Osteoblast (primary cell): ENCODE data around the gene COL6A1. TPM values are rescaled to one million over a fixed set of nuclear protein-coding genes. Genes with fewer than 3 reads are reported as not detected.
"Not testable (repeated sequence)": the region's sequence is repeated elsewhere in the genome, so short reads cannot be mapped to it uniquely, and the experiment has no call there.

Source experiments
- DNase-seq: peaks from one replicate; pipeline ENCODE4 v3.0.0; 2011; ENCODE audit warnings: low spot score, mixed read lengths; ENCODE audit not compliant: insufficient read length; ENCODE audit errors: missing footprints
- H2AFZ ChIP-seq: 2 replicates; pipeline ENCODE4 v1.6.0; 2011; ENCODE audit warnings: mild to moderate bottlenecking, low read length
- H3K27ac ChIP-seq: 2 replicates; pipeline ENCODE4 v1.5.1; 2011; ENCODE audit warnings: mild to moderate bottlenecking, low read depth, low read length, moderate library complexity
- H3K27me3 ChIP-seq: 2 replicates; pipeline ENCODE4 v1.6.0; 2012; ENCODE audit warnings: mild to moderate bottlenecking, control low read depth, inconsistent platforms, low read length, moderate library complexity; ENCODE audit not compliant: insufficient read depth
- H3K36me3 ChIP-seq: 2 replicates; pipeline ENCODE4 v1.5.1; 2011; ENCODE audit warnings: mild to moderate bottlenecking, low read length, control low read depth, moderate library complexity; ENCODE audit not compliant: insufficient read depth
- H3K4me1 ChIP-seq: 2 replicates; pipeline ENCODE4 v1.5.1; 2011; ENCODE audit warnings: mild to moderate bottlenecking, low read length, control low read depth, moderate library complexity; ENCODE audit not compliant: insufficient read depth
- H3K4me2 ChIP-seq: 2 replicates; pipeline ENCODE4 v1.6.0; 2011; ENCODE audit warnings: mild to moderate bottlenecking, low read length; ENCODE audit not compliant: insufficient read depth
- H3K4me3 ChIP-seq: fragments of 200-600 bp; sonication (generic); 3 replicates; pipeline ENCODE4 v1.5.1; 2012; ENCODE audit warnings: mild to moderate bottlenecking, low read length, inconsistent platforms; ENCODE audit not compliant: insufficient read depth
- H3K79me2 ChIP-seq: 2 replicates; pipeline ENCODE4 v1.6.0; 2012; ENCODE audit warnings: mild to moderate bottlenecking, low read length, control low read depth, inconsistent platforms; ENCODE audit not compliant: insufficient read depth
- H3K9me3 ChIP-seq: 2 replicates; pipeline ENCODE4 v1.5.1; 2011; ENCODE audit warnings: low read depth, low read length, control low read depth
- H4K20me1 ChIP-seq: 2 replicates; pipeline ENCODE4 v1.6.0; 2012; ENCODE audit warnings: mild to moderate bottlenecking, low read length, control low read depth; ENCODE audit not compliant: insufficient read depth
- CTCF ChIP-seq: IDR thresholded peaks from 2 replicates; pipeline ENCODE4 v1.5.1; 2011; ENCODE audit warnings: mild to moderate bottlenecking, low read depth, low read length, moderate library complexity; ENCODE audit errors: extremely low read depth
- total RNA-seq: library from RNA; depleted of rRNA; stranded (reverse); fragments of >200 nt; gene quantifications from 2 replicates; pipeline ENCODE4 v1.2.3, GENCODE V29; 2012

The COL6A1 gene
- total RNA-seq, 1 donor: 1,612 TPM

- TF ChIP-seq CTCF: no peak
- Histone ChIP-seq H3K9me3 (no peaks in the 10 kb centered on the region), H3K79me2 (no peaks in the 10 kb centered on the region), H3K36me3 (no peaks in the 10 kb centered on the region), H3K4me1 (peaks cover 39% of the 10 kb centered on the region), H3K4me2 (peak overlapping the region; percentile 90), H2AFZ (peak overlapping the region; percentile 82), H4K20me1 (no peaks in the 10 kb centered on the region), H3K27me3 (no peaks in the 10 kb centered on the region), H3K27ac (peak overlapping the region; percentile 92), H3K4me3 (peak overlapping the region; percentile 73)
- DNase-seq: peak; percentile 97
These were observed 7.2 kb upstream of the COL6A1 start for GRCh38 chr21:45974073-45975019.

- TF ChIP-seq CTCF: no peak
- Histone ChIP-seq H3K4me3 (peak overlapping the region; percentile 73), H2AFZ (peak overlapping the region; percentile 56), H3K4me1 (peaks cover 39% of the 10 kb centered on the region), H3K79me2 (no peaks in the 10 kb centered on the region), H3K4me2 (peak overlapping the region; percentile 90), H3K9me3 (no peaks in the 10 kb centered on the region), H4K20me1 (no peaks in the 10 kb centered on the region), H3K36me3 (no peaks in the 10 kb centered on the region), H3K27me3 (no peaks in the 10 kb centered on the region), H3K27ac (peak overlapping the region; percentile 92)
- DNase-seq: peak; percentile 89
These were observed 6.4 kb upstream of the COL6A1 start for GRCh38 chr21:45975020-45975666.

- H3K4me1 ChIP-seq: peaks cover 42% of the 10 kb centered on the region
- not testable (repeated sequence) for H3K27me3 ChIP-seq, H3K4me2 ChIP-seq, H3K9me3 ChIP-seq, H3K4me3 ChIP-seq, H3K27ac ChIP-seq, H4K20me1 ChIP-seq, DNase-seq, H2AFZ ChIP-seq, H3K36me3 ChIP-seq, H3K79me2 ChIP-seq
These were observed 5.7 kb upstream of the COL6A1 start for GRCh38 chr21:45975667-45976409.

GRCh38 chr21:45976701-45977311 lies 4.8 kb upstream of the COL6A1 start:
- Histone ChIP-seq H2AFZ (no peak overlapping the region), H3K36me3 (no peaks in the 10 kb centered on the region), H4K20me1 (peaks cover 1% of the 10 kb centered on the region), H3K79me2 (peaks cover 9% of the 10 kb centered on the region), H3K9me3 (no peaks in the 10 kb centered on the region), H3K27ac (no peak overlapping the region), H3K4me1 (peaks cover 40% of the 10 kb centered on the region), H3K4me3 (no peak overlapping the region), H3K27me3 (no peaks in the 10 kb centered on the region), H3K4me2 (no peak overlapping the region)
- TF ChIP-seq CTCF: no peak
- DNase-seq: peak; percentile 35
